ENCODE measurements around the gene RPL37A. TPM values are rescaled to one million over a fixed set of nuclear protein-coding genes. Genes with fewer than 3 reads are reported as not detected.

RPL37A gene
- total RNA-seq, 1 donor from 2014 or later, result 2,606 TPM

DNA sequence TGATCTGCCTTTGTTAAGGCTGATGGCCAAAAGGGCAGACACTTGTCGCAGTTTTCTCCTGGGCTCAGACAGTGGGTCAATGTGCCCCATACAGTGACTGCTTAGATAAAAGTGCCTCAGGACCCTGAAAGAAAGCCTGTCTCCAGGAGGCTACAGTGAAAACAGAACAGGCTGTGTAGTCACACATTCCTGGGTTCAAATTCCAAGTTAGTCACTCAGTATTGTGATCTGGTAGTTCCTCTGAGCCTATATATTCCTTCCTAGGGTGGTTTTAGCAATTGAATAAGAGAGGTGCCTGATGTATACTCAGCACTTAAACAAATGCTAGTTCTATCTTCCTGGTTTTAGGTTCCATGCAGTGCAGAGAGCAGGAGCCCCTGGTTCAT, 54.4 kb downstream of the RPL37A start:
- TF ChIP-seq, protein P1, sequence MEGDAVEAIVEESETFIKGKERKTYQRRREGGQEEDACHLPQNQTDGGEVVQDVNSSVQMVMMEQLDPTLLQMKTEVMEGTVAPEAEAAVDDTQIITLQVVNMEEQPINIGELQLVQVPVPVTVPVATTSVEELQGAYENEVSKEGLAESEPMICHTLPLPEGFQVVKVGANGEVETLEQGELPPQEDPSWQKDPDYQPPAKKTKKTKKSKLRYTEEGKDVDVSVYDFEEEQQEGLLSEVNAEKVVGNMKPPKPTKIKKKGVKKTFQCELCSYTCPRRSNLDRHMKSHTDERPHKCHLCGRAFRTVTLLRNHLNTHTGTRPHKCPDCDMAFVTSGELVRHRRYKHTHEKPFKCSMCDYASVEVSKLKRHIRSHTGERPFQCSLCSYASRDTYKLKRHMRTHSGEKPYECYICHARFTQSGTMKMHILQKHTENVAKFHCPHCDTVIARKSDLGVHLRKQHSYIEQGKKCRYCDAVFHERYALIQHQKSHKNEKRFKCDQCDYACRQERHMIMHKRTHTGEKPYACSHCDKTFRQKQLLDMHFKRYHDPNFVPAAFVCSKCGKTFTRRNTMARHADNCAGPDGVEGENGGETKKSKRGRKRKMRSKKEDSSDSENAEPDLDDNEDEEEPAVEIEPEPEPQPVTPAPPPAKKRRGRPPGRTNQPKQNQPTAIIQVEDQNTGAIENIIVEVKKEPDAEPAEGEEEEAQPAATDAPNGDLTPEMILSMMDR (IDR thresholded peaks at IDR 0.05; ENCODE audit: unreplicated experiment), result no peak
- H3K27ac Mint-ChIP-seq, result peak overlapping the region; percentile 83

More for the DNA sequence above, 54.4 kb downstream of the RPL37A start:
- peaks cover 6% of the 10 kb centered on the region for H3K27me3 Mint-ChIP-seq
- H3K36me3 Mint-ChIP-seq (ENCODE audit: insufficient read depth), result no peaks in the 10 kb centered on the region
- H3K4me3 Mint-ChIP-seq (ENCODE audit: low read depth), result no peak overlapping the region
- H3K4me1 Mint-ChIP-seq (ENCODE audit: low read depth), result peaks cover 6% of the 10 kb centered on the region
- no peaks in the 10 kb centered on the region for H3K9me3 Mint-ChIP-seq (ENCODE audit: low read depth)
- no peak for DNase-seq (ENCODE audit: low spot score, unreplicated experiment)

Other genes with a start within 250 kb of the RPL37A start
- gene MARCHF4, start 126.4 kb upstream of the RPL37A start, total RNA-seq, result 2.0 and 2.2 TPM in 2 replicates
- gene SMARCAL1, start 86.4 kb upstream of the RPL37A start, total RNA-seq, result 38.1 and 40.3 TPM in 2 replicates
- 249 and 274 TPM in 2 replicates for gene IGFBP2, start 134.6 kb downstream of the RPL37A start, total RNA-seq
- gene IGFBP5, start 196.7 kb downstream of the RPL37A start, total RNA-seq, result 73.9 and 75.3 TPM in 2 replicates

All from progenitor cell of endocrine pancreas (in vitro differentiated cells).